ENCODE results near the gene APPBP2.
"Not testable (repeated sequence)": the region's sequence is repeated elsewhere in the genome, so short reads cannot be mapped to it uniquely, and the experiment has no call there.

Gene APPBP2

GRCh38 chr17:60430561-60430960, 95.5 kb downstream of the APPBP2 start:
- DNase-seq, result not testable (repeated sequence)

GRCh38 chr17:60428491-60428890, 97.6 kb downstream of the APPBP2 start:
- not testable (repeated sequence) for DNase-seq

GRCh38 chr17:60426596-60426995, 99.4 kb downstream of the APPBP2 start:
- no peak for DNase-seq

DNA sequence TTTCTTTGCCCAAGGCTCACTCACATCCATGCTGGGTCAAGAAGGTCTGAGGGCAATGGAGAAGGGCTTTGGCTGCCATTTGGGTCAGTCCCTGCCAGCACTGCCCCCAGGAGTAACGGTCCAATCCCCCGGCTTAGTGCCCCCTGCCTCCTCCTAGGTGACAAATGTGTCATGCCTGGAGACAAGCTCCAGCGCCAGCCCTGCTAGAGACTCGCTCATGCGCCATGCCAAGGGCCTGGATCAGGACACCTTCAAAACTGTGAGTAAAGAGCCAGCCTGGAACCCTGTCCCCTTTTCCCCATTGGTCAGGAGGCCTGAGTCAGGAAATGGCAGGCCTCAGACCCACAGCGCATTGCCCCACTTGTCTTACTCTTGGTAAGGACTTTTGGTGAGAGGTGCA, 100.4 kb downstream of the APPBP2 start:
- DNase-seq, result no peak

- no peak for DNase-seq
Measured at GRCh38 chr17:60423865-60424264, 102.2 kb downstream of the APPBP2 start.

- no peak for DNase-seq
Measured at GRCh38 chr17:60422162-60422665, 103.8 kb downstream of the APPBP2 start, which contains the start of gene CHCT1. Gene CHCT1 (plus strand): TSS chr17:60422489. CDS start chr17:60422593, 104 bp downstream.

DNA sequence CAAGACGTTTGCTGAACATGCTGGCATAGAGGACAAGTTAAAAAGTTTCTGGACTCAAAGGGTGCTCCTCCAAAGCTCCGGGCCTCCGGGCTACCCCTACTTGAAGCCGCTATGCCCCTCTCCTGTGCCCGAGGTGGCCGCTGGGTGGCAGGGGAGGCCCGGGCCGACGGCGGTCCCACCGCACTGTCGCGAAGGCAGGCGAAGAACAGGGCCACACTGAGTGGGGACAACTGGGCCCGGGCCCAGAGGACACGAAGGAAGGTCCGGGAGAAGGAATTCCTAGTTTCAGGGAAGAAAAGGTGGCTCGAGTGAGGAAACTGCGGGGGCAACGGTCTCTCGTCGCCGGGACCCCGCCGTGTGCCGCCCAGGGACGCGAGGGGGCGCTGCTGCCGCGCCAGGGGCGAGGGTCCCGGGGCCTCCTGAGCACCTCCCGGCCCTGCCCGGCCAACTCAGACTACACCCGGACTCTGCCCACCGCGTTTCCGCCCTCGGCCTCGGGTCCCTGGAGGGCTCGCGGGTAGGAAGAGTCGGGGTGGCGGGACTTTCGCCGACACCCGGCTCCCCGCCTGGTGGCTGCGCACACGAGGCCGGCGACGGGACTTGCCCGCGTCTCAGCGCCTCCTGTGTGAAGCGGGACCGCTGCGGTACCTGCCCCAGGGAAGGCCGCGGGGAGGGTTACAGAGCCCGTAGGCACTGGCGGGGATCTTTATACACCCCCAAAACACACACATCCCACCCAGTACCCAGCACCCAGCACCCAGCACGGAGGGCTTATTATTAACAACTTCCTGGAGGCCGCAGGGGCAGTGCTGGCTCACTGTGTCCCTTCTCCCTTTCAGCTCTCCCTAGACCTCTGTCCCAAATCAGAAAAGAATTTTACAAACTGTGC, 104.5 kb downstream of the APPBP2 start:
- DNase-seq, result no peak

- not testable (repeated sequence) for DNase-seq
Measured at GRCh38 chr17:60419875-60420274, 106.2 kb downstream of the APPBP2 start.

DNA sequence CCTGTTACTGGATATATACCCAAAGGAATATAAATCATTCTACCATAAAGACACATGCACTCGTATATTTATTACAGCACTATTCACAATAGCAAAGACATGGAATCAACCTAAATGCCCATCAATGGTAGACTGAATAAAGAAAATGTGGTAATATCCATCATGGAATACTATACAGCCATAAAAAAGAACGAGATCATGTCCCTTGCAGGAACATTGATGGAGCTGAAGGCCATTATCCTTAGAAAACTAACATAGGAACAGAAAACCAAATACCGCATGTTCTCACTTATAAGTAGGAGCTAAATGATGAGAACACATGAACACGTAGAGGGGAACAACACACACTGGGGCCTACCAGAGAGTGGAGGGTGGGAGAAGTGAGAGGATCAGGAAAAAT, 107.0 kb downstream of the APPBP2 start:
- DNase-seq, result not testable (repeated sequence)

GRCh38 chr17:60416368-60416925, 109.6 kb downstream of the APPBP2 start:
- no peak for DNase-seq

GRCh38 chr17:60415146-60415545, 110.9 kb downstream of the APPBP2 start:
- DNase-seq, result no peak

DNA sequence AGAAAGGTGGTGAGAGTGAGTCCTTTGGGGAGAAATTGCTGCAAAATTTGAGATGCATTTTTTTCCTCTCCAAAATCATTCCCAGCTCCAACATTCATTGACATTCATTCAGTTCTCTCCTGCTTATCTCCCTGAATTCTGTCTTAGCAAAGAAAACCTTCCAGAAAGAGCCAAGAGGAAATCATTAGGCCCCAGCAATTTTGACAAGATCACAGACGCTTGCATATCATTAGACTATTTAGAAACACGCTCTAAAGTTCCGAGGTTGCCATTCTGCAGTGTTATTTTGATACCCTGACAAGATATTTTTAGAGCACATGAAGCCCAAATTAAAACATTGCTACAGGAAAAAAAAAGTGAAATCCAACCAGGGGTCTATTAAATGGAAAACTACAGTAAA, 113.3 kb downstream of the APPBP2 start:
- no peak for DNase-seq

GRCh38 chr17:60410001-60410400, 116.0 kb downstream of the APPBP2 start:
- no peak for DNase-seq

GRCh38 chr17:60406887-60407286, 119.2 kb downstream of the APPBP2 start:
- no peak for DNase-seq

DNA sequence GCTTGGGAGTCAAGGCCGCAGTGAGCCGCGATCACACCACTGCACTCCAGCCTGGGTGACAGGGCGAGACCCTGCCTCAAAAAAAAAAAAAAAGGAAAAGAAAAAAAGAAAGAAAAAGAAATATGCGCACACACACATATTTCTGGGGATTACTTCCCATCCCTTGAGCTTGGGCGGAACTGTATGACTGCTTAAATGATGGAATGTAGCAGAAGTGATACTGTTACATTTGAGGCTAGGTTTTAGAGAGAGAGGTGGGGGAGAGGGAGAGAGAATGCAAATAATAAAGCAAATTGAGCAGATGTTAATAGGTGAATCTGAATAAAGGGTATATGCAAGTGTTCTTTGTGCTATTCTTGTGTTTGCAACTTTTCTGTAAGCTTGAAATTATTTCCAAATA, 122.1 kb downstream of the APPBP2 start:
- DNase-seq, result no peak

- DNase-seq, result no peak
Measured at GRCh38 chr17:60403523-60403810, 122.6 kb downstream of the APPBP2 start.

DNA sequence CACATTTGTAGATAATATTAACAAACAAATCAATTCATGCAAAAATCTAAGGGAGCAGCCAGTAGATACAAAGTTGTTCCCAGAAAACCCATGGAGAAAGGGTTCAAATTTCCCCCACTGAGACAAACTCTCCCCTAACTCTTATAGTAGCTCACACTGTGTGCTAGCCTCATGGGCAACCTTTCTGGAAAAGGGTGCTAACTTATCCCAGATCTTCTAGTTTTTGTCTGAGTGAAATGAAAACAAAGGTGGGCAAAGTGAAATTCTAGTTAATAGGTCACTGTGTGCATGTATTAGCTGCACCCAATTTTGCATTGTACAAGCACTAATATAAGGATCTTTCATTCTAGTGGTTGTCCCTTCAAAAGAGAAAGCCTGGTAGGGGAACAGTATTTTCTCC, 124.2 kb downstream of the APPBP2 start:
- DNase-seq, result no peak

DNA sequence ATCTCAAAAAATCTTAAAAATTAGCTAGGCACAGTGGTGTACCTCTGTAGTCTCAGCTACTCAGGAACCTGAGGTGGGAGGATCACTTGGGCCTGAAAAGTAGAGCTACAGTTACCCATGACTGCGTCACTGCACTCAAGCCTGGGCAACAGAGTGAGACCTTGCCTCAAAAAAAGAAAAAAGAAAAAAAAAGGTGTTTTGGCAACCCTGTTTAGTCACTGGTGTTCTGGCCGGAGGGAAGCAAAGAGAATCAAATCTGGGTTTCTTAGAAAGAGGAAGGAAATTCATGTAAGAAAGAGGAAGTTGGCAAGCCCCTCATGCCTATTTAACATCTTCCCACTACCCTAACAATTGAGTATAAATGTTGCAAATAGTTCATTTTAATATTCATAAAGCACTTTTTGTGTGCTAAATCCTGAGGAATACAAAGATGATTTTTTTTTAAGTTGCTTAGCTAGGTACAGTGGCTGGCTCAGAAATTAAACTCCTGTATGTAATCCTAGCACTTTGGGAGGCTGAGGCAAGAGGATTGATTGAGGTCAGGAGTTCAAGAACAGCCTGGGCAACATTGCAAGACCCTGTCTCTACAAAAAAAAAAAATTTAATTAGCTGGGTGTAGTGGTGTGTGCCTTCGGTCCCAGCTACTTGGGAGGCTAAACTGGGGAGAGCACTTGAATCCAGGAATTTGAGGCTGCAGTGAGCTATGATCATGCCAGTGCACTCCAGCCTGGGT, 127.6 kb downstream of the APPBP2 start:
- DNase-seq, result no peak

GRCh38 chr17:60396412-60396811, 129.6 kb downstream of the APPBP2 start:
- DNase-seq, result no peak

DNA sequence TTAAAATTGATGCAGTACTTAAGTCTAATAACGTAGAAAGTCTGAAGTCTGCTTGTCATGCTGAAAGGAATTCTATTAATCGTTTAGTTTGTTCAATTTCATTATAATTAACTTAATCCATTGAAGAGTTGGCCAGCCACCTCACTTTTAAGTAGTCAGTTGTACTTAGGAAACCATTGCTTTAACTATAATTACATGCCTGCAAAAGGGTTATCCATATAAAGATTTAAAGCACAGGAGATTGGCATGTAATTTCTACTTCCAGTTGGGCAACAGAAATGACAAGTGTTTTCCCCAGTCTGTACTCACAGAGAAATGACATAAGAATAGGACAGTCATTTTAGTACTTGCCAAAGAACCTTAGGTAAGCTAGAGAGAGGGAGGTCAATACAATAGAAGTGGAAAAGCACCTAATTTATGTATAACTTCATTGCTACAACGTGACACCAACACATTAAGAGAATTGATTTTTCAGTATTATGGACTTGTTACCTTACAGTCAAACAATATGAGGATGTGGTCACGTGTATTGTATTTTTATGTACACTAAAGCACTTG, 130.5 kb downstream of the APPBP2 start:
- no peak for DNase-seq

GRCh38 chr17:60393840-60394723, 132.0 kb downstream of the APPBP2 start:
- no peak for DNase-seq
